HL-60 (cell line): ENCODE measurements around the gene NT5DC3.

Experiments used
- CTCF ChIP-seq: IDR thresholded peaks from one replicate; pipeline ENCODE4 v1.5.1; 2011; ENCODE audit warnings: low read length, control low read depth, inconsistent platforms; ENCODE audit not compliant: insufficient read depth
- GABPA ChIP-seq: IDR thresholded peaks from 2 replicates; pipeline ENCODE4 v1.6.1; 2012; ENCODE audit warnings: low read depth
- POLR2AphosphoS5 ChIP-seq: IDR thresholded peaks from 2 replicates; pipeline ENCODE4 v1.6.1; 2012; ENCODE audit warnings: low read depth
- REST ChIP-seq: IDR thresholded peaks from 2 replicates; pipeline ENCODE4 v1.6.1; 2012; ENCODE audit warnings: low read depth; ENCODE audit not compliant: insufficient replicate concordance
- SPI1 ChIP-seq: IDR thresholded peaks from 2 replicates; pipeline ENCODE4 v1.6.1; 2012; ENCODE audit warnings: low read depth, mild to moderate bottlenecking, borderline replicate concordance

- no peak for TF ChIP-seq CTCF
- no peak for TF ChIP-seq REST
- no peak for TF ChIP-seq GABPA
- TF ChIP-seq POLR2AphosphoS5: no peak
- no peak for TF ChIP-seq SPI1
Measured at GRCh38 chr12:103833095-103833775, 7.8 kb downstream of the NT5DC3 start.
